ENCODE results near the gene RAB10. TPM values are rescaled to one million over a fixed set of nuclear protein-coding genes. Genes with fewer than 3 reads are reported as not detected.

RAB10 gene
- total RNA-seq, 1 experiment from 2014 or later, result 140 TPM

DNA sequence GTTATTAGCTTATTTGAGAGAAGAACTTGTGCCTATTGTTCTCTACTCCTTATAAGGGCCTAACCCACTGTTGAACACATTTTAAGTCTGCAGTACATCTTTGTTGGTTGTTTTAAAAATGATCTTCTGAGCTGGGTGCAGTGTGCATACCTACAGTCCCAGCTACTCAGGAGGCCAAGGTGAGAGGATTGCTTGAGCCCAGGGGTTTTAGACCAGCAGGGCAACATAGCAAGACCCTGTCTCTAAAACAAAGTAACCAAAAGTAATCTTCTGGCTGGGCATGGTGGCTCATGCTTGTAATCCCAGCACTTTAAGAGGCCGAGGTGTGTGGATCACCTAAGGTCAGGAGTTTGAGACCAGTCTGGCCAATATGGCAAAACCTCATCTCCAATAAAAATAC lies 25.8 kb upstream of the RAB10 start:
- no peak for TF ChIP-seq EZH2 (IDR thresholded peaks at IDR 0.05; ENCODE audit: borderline replicate concordance, low read depth, low read length, poor library complexity, severe bottlenecking)
- TF ChIP-seq, protein P1, sequence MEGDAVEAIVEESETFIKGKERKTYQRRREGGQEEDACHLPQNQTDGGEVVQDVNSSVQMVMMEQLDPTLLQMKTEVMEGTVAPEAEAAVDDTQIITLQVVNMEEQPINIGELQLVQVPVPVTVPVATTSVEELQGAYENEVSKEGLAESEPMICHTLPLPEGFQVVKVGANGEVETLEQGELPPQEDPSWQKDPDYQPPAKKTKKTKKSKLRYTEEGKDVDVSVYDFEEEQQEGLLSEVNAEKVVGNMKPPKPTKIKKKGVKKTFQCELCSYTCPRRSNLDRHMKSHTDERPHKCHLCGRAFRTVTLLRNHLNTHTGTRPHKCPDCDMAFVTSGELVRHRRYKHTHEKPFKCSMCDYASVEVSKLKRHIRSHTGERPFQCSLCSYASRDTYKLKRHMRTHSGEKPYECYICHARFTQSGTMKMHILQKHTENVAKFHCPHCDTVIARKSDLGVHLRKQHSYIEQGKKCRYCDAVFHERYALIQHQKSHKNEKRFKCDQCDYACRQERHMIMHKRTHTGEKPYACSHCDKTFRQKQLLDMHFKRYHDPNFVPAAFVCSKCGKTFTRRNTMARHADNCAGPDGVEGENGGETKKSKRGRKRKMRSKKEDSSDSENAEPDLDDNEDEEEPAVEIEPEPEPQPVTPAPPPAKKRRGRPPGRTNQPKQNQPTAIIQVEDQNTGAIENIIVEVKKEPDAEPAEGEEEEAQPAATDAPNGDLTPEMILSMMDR (conservative IDR thresholded peaks at IDR 0.05; ENCODE audit: low read depth, low read length), result no peak
- DNase-seq (ENCODE audit: low spot score), result no peak
- no peaks in the 10 kb centered on the region for H3K36me3 ChIP-seq (ENCODE audit: insufficient read depth, low read length, poor library complexity, severe bottlenecking)
- H3K4me3 ChIP-seq (ENCODE audit: low read depth, low read length, poor library complexity, severe bottlenecking), result no peak overlapping the region
- H3K9me3 ChIP-seq (ENCODE audit: low read depth, low read length, poor library complexity, severe bottlenecking), result peaks cover 4% of the 10 kb centered on the region
- peaks cover 29% of the 10 kb centered on the region for H3K4me1 ChIP-seq (ENCODE audit: insufficient read depth, low read length, poor library complexity, severe bottlenecking)
- H3K27ac ChIP-seq (ENCODE audit: low read depth, low read length, poor library complexity, severe bottlenecking), result no peak overlapping the region
- intact Hi-C loops (cut with micrococcal nuclease; ENCODE audit: unreplicated experiment), result no loop called here
- ChIA-PET POLR2A (ENCODE audit: low non-redundant PET) (no interaction called here), CTCF (no interaction called here)
- H3K27me3 ChIP-seq (replicated peaks; ENCODE audit: insufficient read depth, low read depth, low read length, poor library complexity), result no peaks in the 10 kb centered on the region
- no TSS peak for BruUV-seq (replicated peaks)

GRCh38 chr2:26008851-26009566 lies 24.9 kb upstream of the RAB10 start:
- no TSS peak for BruUV-seq (replicated peaks)
- intact Hi-C loops (cut with micrococcal nuclease; ENCODE audit: unreplicated experiment), result no loop called here
- peak; percentile 26 for DNase-seq (ENCODE audit: low spot score)
- Histone ChIP-seq H3K36me3 (ENCODE audit: insufficient read depth, low read length, poor library complexity, severe bottlenecking) (no peaks in the 10 kb centered on the region), H3K4me3 (ENCODE audit: low read depth, low read length, poor library complexity, severe bottlenecking) (no peak overlapping the region), H3K4me1 (ENCODE audit: insufficient read depth, low read length, poor library complexity, severe bottlenecking) (peaks cover 25% of the 10 kb centered on the region), H3K27me3 (replicated peaks; ENCODE audit: insufficient read depth, low read depth, low read length, poor library complexity) (no peaks in the 10 kb centered on the region), H3K9me3 (ENCODE audit: low read depth, low read length, poor library complexity, severe bottlenecking) (peaks cover 4% of the 10 kb centered on the region), H3K27ac (ENCODE audit: low read depth, low read length, poor library complexity, severe bottlenecking) (no peak overlapping the region)
- no peak for TF ChIP-seq EZH2 (IDR thresholded peaks at IDR 0.05; ENCODE audit: borderline replicate concordance, low read depth, low read length, poor library complexity, severe bottlenecking)
- TF ChIP-seq, protein P1 (conservative IDR thresholded peaks at IDR 0.05; ENCODE audit: low read depth, low read length), result no peak
- ChIA-PET CTCF (no interaction called here), POLR2A (ENCODE audit: low non-redundant PET) (no interaction called here)

DNA sequence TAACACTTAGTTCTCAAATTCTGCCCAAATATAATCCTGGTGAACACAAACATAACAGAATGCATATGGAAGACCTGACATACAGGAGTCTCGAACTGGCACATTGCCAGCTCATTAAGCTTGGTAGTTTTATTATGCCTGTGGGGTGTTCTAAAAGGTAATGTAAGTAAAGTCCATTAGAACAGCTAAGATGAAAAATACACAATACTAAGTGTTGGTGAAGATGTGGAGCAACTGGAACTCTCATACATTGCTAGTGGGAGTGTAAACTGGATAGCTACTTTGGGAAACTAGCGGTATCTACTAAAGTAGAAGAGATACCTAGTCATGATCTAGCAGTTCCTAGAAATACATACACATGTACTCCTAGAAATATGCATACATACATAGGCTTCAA lies 24.3 kb upstream of the RAB10 start:
- no peaks in the 10 kb centered on the region for H3K27me3 ChIP-seq (replicated peaks; ENCODE audit: insufficient read depth, low read depth, low read length, poor library complexity)
- H3K4me1 ChIP-seq (ENCODE audit: insufficient read depth, low read length, poor library complexity, severe bottlenecking), result peaks cover 25% of the 10 kb centered on the region
- no peak overlapping the region for H3K4me3 ChIP-seq (ENCODE audit: low read depth, low read length, poor library complexity, severe bottlenecking)
- no peaks in the 10 kb centered on the region for H3K36me3 ChIP-seq (ENCODE audit: insufficient read depth, low read length, poor library complexity, severe bottlenecking)
- no TSS peak for BruUV-seq (replicated peaks)
- POLR2A ChIA-PET (ENCODE audit: low non-redundant PET), result no interaction called here
- H3K9me3 ChIP-seq (ENCODE audit: low read depth, low read length, poor library complexity, severe bottlenecking), result peaks cover 4% of the 10 kb centered on the region
- CTCF ChIA-PET, result no interaction called here
- TF ChIP-seq, protein P1 (conservative IDR thresholded peaks at IDR 0.05; ENCODE audit: low read depth, low read length), result no peak
- no peak for TF ChIP-seq EZH2 (IDR thresholded peaks at IDR 0.05; ENCODE audit: borderline replicate concordance, low read depth, low read length, poor library complexity, severe bottlenecking)
- no peak for DNase-seq (ENCODE audit: low spot score)
- H3K27ac ChIP-seq (ENCODE audit: low read depth, low read length, poor library complexity, severe bottlenecking), result no peak overlapping the region
- intact Hi-C loops (cut with micrococcal nuclease; ENCODE audit: unreplicated experiment), result no loop called here
